Measurements from ENCODE around the gene CNOT4.
"Not testable (repeated sequence)": the region's sequence is repeated elsewhere in the genome, so short reads cannot be mapped to it uniquely, and the experiment has no call there.

The CNOT4 gene

GRCh38 chr7:135365721-135366120, 144.2 kb downstream of the CNOT4 start:
- no peak for DNase-seq (ENCODE audit: low spot score)

- DNase-seq (ENCODE audit: low spot score) = no peak
Measured at GRCh38 chr7:135364206-135364605, 145.7 kb downstream of the CNOT4 start.

GRCh38 chr7:135362871-135363270, 147.0 kb downstream of the CNOT4 start:
- DNase-seq (ENCODE audit: low spot score) = no peak

GRCh38 chr7:135361788-135362187, 148.1 kb downstream of the CNOT4 start:
- DNase-seq (ENCODE audit: low spot score) = no peak

GRCh38 chr7:135359615-135360014, 150.3 kb downstream of the CNOT4 start:
- no peak for DNase-seq (ENCODE audit: low spot score)

GRCh38 chr7:135355377-135356048, 154.4 kb downstream of the CNOT4 start:
- DNase-seq (ENCODE audit: low spot score) = no peak

GRCh38 chr7:135353832-135354231, 156.1 kb downstream of the CNOT4 start:
- DNase-seq (ENCODE audit: low spot score) = no peak

- no peak for DNase-seq (ENCODE audit: low spot score)
Measured at GRCh38 chr7:135352285-135352684, 157.6 kb downstream of the CNOT4 start.

GRCh38 chr7:135351070-135351469, 158.8 kb downstream of the CNOT4 start:
- not testable (repeated sequence) for DNase-seq (ENCODE audit: low spot score)

- DNase-seq (ENCODE audit: low spot score) = no peak
Measured at GRCh38 chr7:135349746-135350145, 160.2 kb downstream of the CNOT4 start.

GRCh38 chr7:135348493-135348892, 161.4 kb downstream of the CNOT4 start:
- no peak for DNase-seq (ENCODE audit: low spot score)

- no peak for DNase-seq (ENCODE audit: low spot score)
Measured at GRCh38 chr7:135343361-135343760, 166.5 kb downstream of the CNOT4 start.

- no peak for DNase-seq (ENCODE audit: low spot score)
Measured at GRCh38 chr7:135342887-135343286, 167.0 kb downstream of the CNOT4 start.

GRCh38 chr7:135341049-135341448, 168.9 kb downstream of the CNOT4 start:
- no peak for DNase-seq (ENCODE audit: low spot score)

- DNase-seq (ENCODE audit: low spot score) = no peak
Measured at GRCh38 chr7:135337977-135338550, 171.8 kb downstream of the CNOT4 start.

GRCh38 chr7:135337506-135337905, 172.4 kb downstream of the CNOT4 start:
- DNase-seq (ENCODE audit: low spot score) = no peak

GRCh38 chr7:135335628-135336139, 174.2 kb downstream of the CNOT4 start:
- DNase-seq (ENCODE audit: low spot score) = peak; percentile 70

- DNase-seq (ENCODE audit: low spot score) = peak; percentile 29
Measured at GRCh38 chr7:135334830-135335543, 174.9 kb downstream of the CNOT4 start.

- no peak for DNase-seq (ENCODE audit: low spot score)
Measured at GRCh38 chr7:135333946-135334345, 176.0 kb downstream of the CNOT4 start.

- no peak for DNase-seq (ENCODE audit: low spot score)
Measured at GRCh38 chr7:135333200-135333599, 176.7 kb downstream of the CNOT4 start.

- no peak for DNase-seq (ENCODE audit: low spot score)
Measured at GRCh38 chr7:135330088-135330487, 179.8 kb downstream of the CNOT4 start.

GRCh38 chr7:135328526-135328925, 181.4 kb downstream of the CNOT4 start:
- DNase-seq (ENCODE audit: low spot score) = no peak

GRCh38 chr7:135328053-135328452, 181.8 kb downstream of the CNOT4 start:
- DNase-seq (ENCODE audit: low spot score) = no peak
